T1000 (cell line): ENCODE measurements around the gene C10orf53.

Experiments used
- DNase-seq: peaks from one replicate; lab custom pipeline; 2025; ENCODE audit warnings: mixed read lengths; lab: John Stamatoyannopoulos, UW

Gene C10orf53

DNA sequence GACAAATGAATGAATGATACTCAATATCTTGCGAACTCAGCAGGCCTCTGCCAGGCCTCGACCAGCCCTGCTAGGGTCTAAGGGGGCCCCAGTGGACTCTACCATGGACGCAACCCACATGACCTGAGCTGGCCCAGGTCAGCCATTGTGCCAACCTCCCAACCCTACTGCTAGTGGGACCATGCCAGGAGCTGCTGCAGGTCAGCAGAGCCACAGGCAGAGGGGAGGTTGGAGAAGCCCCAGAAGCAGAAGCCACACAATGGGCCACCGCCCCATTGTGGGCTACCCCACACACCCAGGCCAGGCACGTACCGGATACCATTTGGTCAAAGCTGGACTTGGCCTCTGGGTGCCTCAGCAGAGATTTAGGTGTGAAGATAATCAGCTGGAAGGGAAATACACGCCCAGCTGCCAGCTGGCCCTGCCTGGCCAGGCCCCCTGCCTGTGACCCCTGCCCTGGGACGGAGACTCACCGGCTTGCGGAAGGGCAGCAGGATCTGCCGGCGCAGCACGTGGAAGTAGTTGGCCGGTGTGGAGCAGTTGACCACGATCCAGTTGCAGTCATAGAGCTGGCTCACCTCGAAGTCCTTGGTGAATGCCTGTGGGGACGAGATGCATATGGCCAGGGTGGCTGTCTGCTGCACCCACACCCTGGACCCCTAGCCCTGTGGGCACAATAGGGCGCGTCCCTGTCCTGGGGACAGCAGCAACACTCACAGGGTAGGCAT lies 58.2 kb downstream of the C10orf53 start:
- no peak for DNase-seq

DNA sequence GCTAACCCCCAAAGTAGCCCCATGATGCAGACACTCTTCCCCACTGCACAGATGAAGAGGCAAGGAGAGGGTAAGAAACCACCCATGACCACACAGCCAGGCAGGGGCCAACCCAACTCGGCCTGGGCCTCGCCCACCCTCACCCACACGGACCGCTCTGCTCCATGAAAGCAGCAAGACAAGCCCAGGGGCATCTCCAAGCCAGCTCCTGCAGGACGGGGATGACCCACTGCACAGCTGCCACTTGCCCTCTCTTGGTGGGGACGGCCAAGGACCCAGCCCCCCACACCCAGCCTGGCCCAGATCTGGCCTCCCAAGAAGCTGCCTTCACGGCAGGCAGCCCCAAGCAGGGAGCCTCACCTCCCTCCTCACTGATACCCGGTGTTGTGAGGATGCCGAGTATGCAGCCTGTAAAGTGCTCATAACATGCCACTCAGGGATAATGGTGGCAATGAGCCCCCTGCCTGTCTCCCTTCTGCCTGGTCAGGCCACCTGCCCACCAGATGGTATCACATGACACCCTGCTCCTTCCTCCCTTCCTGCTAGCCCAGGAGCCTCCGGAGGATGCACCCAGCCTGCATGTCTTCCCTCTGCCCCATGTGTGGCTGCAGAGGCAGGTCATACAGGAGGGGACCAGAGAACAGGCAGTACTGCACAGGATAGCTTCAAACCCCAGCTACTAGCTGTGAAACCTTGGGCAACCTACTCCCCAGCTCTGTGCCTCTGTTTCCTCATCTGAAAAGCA lies 59.3 kb downstream of the C10orf53 start:
- no peak for DNase-seq

DNA sequence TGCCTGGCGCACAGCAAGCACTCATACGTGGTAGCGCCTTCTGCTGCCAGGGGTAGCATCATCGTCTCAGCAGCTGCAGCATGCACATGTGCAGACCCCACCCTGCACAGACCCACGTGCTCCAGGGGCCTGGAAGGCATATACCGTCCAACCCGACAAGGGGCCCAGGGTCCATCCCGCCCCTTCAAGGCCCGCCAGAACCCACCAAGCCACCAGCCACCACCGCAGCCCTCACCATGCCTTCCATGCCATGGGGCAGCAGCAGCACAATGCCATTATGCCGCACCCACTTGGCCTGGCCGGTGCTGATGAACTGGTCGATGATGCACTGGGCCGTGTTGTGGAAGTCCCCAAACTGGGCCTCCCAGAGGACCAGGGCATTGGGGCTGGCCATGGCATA lies 60.0 kb downstream of the C10orf53 start:
- DNase-seq: no peak

GRCh38 chr10:49740346-49741107 lies 61.1 kb downstream of the C10orf53 start:
- no peak for DNase-seq

DNA sequence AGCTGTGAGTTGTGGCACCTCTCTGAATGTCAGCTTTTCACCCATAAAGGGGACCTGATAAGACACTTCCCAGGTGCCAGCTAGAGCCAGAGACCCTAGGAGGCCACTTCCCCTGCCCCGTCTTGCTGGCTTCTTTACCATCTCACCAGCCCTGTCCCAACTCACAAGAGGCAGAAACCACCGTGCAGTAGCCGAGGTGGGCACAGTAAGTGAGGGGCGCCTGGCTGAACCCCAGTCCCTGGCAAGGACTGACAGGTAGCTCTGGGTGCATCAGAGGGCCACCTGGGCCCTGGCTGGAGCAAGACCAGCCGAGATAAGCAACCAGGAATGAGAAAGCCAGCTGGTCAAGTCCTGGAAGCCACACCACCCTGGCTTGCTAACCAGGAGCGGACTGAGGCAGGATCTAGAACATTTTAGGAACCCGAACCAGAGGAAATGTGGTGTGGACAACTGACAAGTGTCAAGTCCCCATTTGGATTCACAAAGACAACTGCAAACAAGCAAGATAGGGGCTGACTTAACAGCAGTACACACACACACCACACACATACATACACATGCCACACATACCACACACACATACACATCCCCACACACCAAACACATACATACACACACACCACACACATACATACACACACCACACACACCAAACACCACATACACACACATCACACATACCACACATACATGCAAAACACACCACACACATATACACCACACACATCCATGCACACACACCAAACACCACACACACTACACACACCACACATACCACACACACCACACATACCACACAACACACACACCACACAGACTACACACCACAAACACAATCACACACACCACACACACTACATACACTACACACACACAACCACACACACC lies 61.9 kb downstream of the C10orf53 start:
- no peak for DNase-seq

- no peak for DNase-seq
Measured at GRCh38 chr10:49742683-49743463, 63.4 kb downstream of the C10orf53 start.

DNA sequence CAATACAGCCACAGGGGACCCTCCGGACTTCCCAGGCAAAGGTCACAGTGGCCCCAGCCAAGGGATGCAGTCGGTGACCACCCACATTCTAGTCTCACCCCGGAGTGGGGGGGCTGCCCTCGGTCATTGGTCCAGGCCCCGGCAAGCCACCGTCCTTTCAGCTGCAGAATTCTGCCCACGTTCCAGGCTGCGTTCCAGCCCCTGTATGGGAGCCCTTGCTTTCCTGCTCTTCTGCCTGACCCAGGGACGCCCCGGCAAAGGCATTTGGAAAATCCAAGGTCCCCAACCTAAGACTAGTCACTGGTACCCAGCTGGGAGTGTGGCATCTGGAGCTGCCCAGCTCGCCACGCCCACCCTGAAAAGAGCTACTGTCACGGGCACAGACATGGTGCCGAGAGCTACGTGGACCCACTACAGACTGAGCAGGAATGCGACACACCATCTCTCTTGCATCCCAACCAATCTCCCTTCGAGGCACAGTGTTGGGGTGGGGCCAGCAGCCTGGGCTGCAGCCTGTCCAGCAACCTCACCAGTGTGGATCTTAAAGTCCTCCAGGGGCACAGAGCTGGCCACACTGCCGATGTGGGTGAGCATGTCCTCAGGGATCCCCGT lies 64.1 kb downstream of the C10orf53 start:
- DNase-seq: no peak

GRCh38 chr10:49744091-49744685 lies 64.7 kb downstream of the C10orf53 start:
- no peak for DNase-seq

- no peak for DNase-seq
Measured at GRCh38 chr10:49744924-49745605, 65.6 kb downstream of the C10orf53 start.

- DNase-seq: no peak
Measured at GRCh38 chr10:49745756-49746155, 66.3 kb downstream of the C10orf53 start.

DNA sequence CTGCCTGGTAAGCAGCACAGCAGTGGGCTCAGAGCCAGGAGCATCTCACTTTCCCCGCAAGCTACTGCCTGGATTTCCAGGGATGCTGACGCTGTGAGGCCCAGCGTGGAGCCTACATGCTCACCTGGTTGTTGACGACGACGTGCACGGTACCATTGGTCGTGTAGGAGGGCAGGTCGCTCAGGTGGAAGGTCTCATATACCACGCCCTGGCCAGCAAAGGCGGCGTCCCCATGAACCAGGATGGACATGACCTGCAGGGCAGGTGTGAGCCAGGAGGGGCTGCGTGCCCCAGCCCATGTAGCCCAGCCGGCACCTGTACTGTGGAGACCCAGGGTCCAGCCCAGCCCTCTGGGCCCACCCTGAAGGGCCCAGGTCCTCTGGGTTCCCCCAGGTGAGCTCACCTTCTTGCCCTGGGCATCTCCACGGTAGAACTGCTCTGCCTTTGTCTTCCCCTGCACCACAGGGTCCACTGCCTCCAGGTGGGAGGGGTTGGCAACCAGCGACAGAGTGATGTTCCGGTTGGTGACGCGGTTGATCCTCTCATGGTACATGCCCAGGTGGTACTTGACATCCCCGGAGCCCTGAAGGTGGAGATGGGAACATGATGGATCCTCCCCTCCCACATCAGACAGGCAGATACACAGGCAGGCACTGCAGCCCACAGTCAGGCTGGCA lies 67.3 kb downstream of the C10orf53 start:
- no peak for DNase-seq
